Neural progenitor cell (in vitro differentiated cells): ENCODE measurements around the gene CCDC188.

ENCODE experiments used
- CTCF ChIP-seq: fragments of 200-600 bp; sonication (generic); IDR thresholded peaks from 2 replicates; pipeline ENCODE4 v1.5.1; 2017; ENCODE audit warnings: antibody characterized with exemption, mild to moderate bottlenecking
- EZH2phosphoT487 ChIP-seq: fragments of 200-600 bp; sonication (generic); IDR thresholded peaks from 2 replicates; pipeline ENCODE4 v1.6.1; 2017; ENCODE audit warnings: antibody characterized with exemption

DNA sequence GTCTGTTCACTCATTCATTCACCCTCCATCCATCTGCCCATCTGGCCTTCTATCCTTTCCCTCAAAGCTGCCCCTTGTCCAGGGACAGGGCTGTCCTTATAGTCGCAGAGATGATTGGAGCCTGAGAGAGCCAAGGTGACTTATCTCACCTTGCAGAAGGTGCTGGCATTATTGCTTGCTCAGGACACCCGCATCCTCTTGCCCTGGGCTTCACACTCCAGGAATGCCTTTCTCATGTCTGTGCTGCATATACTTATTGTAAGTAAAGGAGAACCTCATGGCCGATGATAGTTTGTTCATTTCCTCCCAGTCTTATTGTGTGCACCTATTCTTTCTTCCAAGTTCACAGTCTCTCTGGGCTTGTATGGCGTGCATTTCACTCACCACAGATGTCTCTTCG is 49.1 kb upstream of the CCDC188 start:
- TF ChIP-seq CTCF (no peak), EZH2phosphoT487 (no peak)
